SK-N-SH (cell line): ENCODE measurements around the gene HIPK1. TPM values are rescaled to one million over a fixed set of nuclear protein-coding genes. Genes with fewer than 3 reads are reported as not detected.

Experiments used
- CTCF ChIA-PET: fragments of 300-600, 350-600 bp; formaldehyde crosslinking; extraction: SDS; loops from one replicate; lab custom pipeline; 2021; lab: Yijun Ruan, JAX
- POLR2A ChIA-PET: fragments of 350-600 bp; sonication (Branson Sonifier 250); formaldehyde crosslinking; extraction: SDS; loops from one replicate; lab custom pipeline; 2020; ENCODE audit warnings: antibody characterized with exemption, inconsistent platforms; lab: Yijun Ruan, JAX
- DNase-seq: peaks from one replicate; pipeline ENCODE4 v3.0.0; 2012
- H2AFZ ChIP-seq: fragments of 200-600 bp; sonication (generic); 2 replicates; pipeline ENCODE4 v1.8.1; 2016; ENCODE audit warnings: antibody characterized with exemption, mild to moderate bottlenecking, low read depth
- H3F3A ChIP-seq: fragments of 200-600 bp; sonication (generic); replicated peaks from 2 replicates; pipeline ENCODE3; 2016; ENCODE audit warnings: antibody characterized with exemption, mild to moderate bottlenecking; ENCODE audit not compliant: insufficient read depth
- H3K27ac ChIP-seq, 2 experiments: fragments of 200-500 bp in 1 of 2; fragments of 200-600 bp in 1 of 2; sonication (Bioruptor generic) in 1 of 2; sonication (generic), shearing (Covaris generic) in 1 of 2; 2 replicates each; pipeline versions ENCODE4 v1.5.1 to v1.6.1; 2014 to 2016; ENCODE audit warnings: low read depth in 2 of 2, inconsistent platforms in 1 of 2, low read length in 1 of 2, mild to moderate bottlenecking in 1 of 2, mixed read lengths in 1 of 2
- H3K27me3 ChIP-seq: fragments of 200-600 bp; sonication (generic), shearing (Covaris generic); 2 replicates; pipeline ENCODE4 v1.6.1; 2016; ENCODE audit warnings: mixed run types; ENCODE audit not compliant: insufficient read depth
- H3K36me3 ChIP-seq, 2 experiments: fragments of 200-500 bp in 1 of 2; fragments of 200-600 bp in 1 of 2; sonication (Bioruptor generic) in 1 of 2; sonication (generic) in 1 of 2; replicated peaks in 1 of 2; 2 replicates each; pipeline versions ENCODE3 to v1.5.1; 2014 to 2016; ENCODE audit warnings: low read length in 1 of 2, mild to moderate bottlenecking in 1 of 2; ENCODE audit not compliant: insufficient read depth in 2 of 2, control insufficient read depth in 1 of 2
- H3K4me1 ChIP-seq, 2 experiments: fragments of 200-500 bp in 1 of 2; fragments of 200-600 bp in 1 of 2; sonication (Bioruptor generic) in 1 of 2; sonication (generic), shearing (Covaris generic) in 1 of 2; 2 replicates each; pipeline versions ENCODE4 v1.5.1 to v1.6.1; 2014 to 2016; ENCODE audit warnings: low read depth in 1 of 2, low read length in 1 of 2, mixed run types in 1 of 2; ENCODE audit not compliant: insufficient read depth in 2 of 2, control insufficient read depth in 1 of 2
- H3K4me2 ChIP-seq: fragments of 200-600 bp; sonication (generic), shearing (Covaris generic); 2 replicates; pipeline ENCODE4 v1.6.1; 2017; ENCODE audit warnings: mixed run types
- H3K4me3 ChIP-seq, 2 experiments: fragments of 200-500 bp in 1 of 2; fragments of 200-600 bp in 1 of 2; sonication (Bioruptor generic) in 1 of 2; sonication (generic), shearing (Covaris generic) in 1 of 2; 2 replicates each; pipeline versions ENCODE4 v1.5.1 to v1.8.1; 2014 to 2016; ENCODE audit warnings: low read depth in 2 of 2, inconsistent platforms in 1 of 2, low read length in 1 of 2, mild to moderate bottlenecking in 1 of 2, mixed read lengths in 1 of 2, moderate library complexity in 1 of 2
- H3K79me2 ChIP-seq: fragments of 200-600 bp; sonication (generic); 2 replicates; pipeline ENCODE4 v1.8.1; 2017; ENCODE audit warnings: mild to moderate bottlenecking; ENCODE audit not compliant: insufficient read depth
- H3K9ac ChIP-seq: fragments of 200-600 bp; sonication (generic); 2 replicates; pipeline ENCODE4 v1.6.1; 2017; ENCODE audit warnings: mixed run types
- H3K9me2 ChIP-seq: fragments of 200-600 bp; sonication (generic); 2 replicates; pipeline ENCODE4 v1.6.1; 2017; ENCODE audit warnings: mixed run types
- H3K9me3 ChIP-seq: fragments of 200-600 bp; sonication (generic); 2 replicates; pipeline ENCODE4 v1.6.1; 2017; ENCODE audit warnings: mixed run types, mild to moderate bottlenecking, moderate library complexity
- H4K20me1 ChIP-seq: fragments of 200-600 bp; sonication (generic); 2 replicates; pipeline ENCODE4 v1.6.1; 2017; ENCODE audit warnings: mild to moderate bottlenecking, mixed run types; ENCODE audit not compliant: insufficient read depth
- EZH2phosphoT487 ChIP-seq: fragments of 200-600 bp; sonication (generic); IDR thresholded peaks from 2 replicates; pipeline ENCODE4 v1.6.1; 2017; ENCODE audit warnings: low read depth, mixed run types, mild to moderate bottlenecking, antibody characterized with exemption, moderate library complexity, borderline replicate concordance
- FOXJ3 ChIP-seq: sonication (generic); formaldehyde crosslinking; IDR thresholded peaks from 2 replicates; pipeline ENCODE4 v1.5.1; 2020; ENCODE audit warnings: mild to moderate bottlenecking, missing genetic modification reagents
- GABPA ChIP-seq: IDR thresholded peaks from 2 replicates; pipeline ENCODE4 v1.4.0; 2012; ENCODE audit warnings: low read depth, mild to moderate bottlenecking
- JUND ChIP-seq: IDR thresholded peaks from 2 replicates; pipeline ENCODE4 v1.4.0; 2012
- MXI1 ChIP-seq: IDR thresholded peaks from 2 replicates; pipeline ENCODE4 v1.6.1; 2012; ENCODE audit warnings: mild to moderate bottlenecking, low read depth, low read length, improper control_type of control experiment
- NRF1 ChIP-seq: IDR thresholded peaks from 2 replicates; pipeline ENCODE4 v1.6.1; 2012; ENCODE audit warnings: low read depth, mild to moderate bottlenecking, low read length
- RAD21 ChIP-seq: IDR thresholded peaks from 2 replicates; pipeline ENCODE4 v1.6.1; 2012; ENCODE audit warnings: mild to moderate bottlenecking, low read length
- RCOR1 ChIP-seq: fragments of 150-350 bp; IDR thresholded peaks from 2 replicates; pipeline ENCODE4 v1.6.1; 2017; ENCODE audit warnings: antibody characterized with exemption, low read length
- TAF1 ChIP-seq: IDR thresholded peaks from 2 replicates; pipeline ENCODE4 v1.6.1; 2012; ENCODE audit warnings: low read depth, mild to moderate bottlenecking, low read length, moderate library complexity, borderline replicate concordance
- TEAD4 ChIP-seq: IDR thresholded peaks from 2 replicates; pipeline ENCODE4 v1.4.0; 2012; ENCODE audit warnings: mild to moderate bottlenecking, borderline replicate concordance; ENCODE audit not compliant: insufficient read depth
- WGBS: methylation state at CpG from one replicate; pipeline ENCODE4 v1.1.6; 2017; ENCODE audit warnings: low lambda C conversion rate; 5-methylcytosine and 5-hydroxymethylcytosine counted together
- polyA plus RNA-seq, 3 experiments: library from polyadenylated mRNA; depleted of rRNA; stranded (reverse); fragments of >200 nt; gene quantifications; 2 replicates each; pipeline ENCODE4 v1.2.3, GENCODE V29; 2012
- TF ChIP-seq, protein P1 (sequence below): IDR thresholded peaks from 2 replicates; pipeline ENCODE4 v1.4.0; 2012; ENCODE audit warnings: low read depth, borderline replicate concordance
- TF ChIP-seq, protein P2 (sequence below): IDR thresholded peaks from 2 replicates; pipeline ENCODE4; 2012
- TF ChIP-seq, protein P3 (sequence below): IDR thresholded peaks from 2 replicates; pipeline ENCODE4 v1.6.1; 2012; ENCODE audit warnings: mild to moderate bottlenecking, low read depth, low read length, moderate library complexity
- TF ChIP-seq, protein P4 (sequence below): fragments of 150-350 bp; IDR thresholded peaks from 2 replicates; pipeline ENCODE4 v1.6.1; 2016; ENCODE audit warnings: mild to moderate bottlenecking, low read depth, low read length
- TF ChIP-seq, protein P5 (sequence below): IDR thresholded peaks from 2 replicates; pipeline ENCODE4 v1.4.0; 2012; ENCODE audit warnings: low read depth
- TF ChIP-seq, protein P6 (sequence below): fragments of 150-350 bp; IDR thresholded peaks from 2 replicates; pipeline ENCODE4 v1.6.1; 2017; ENCODE audit warnings: antibody characterized with exemption, low read length, low read depth, borderline replicate concordance

The HIPK1 gene
- polyA plus RNA-seq, 1 of the 3 experiments (the other 2 are of a cell fraction), result 7.1 TPM

DNA sequence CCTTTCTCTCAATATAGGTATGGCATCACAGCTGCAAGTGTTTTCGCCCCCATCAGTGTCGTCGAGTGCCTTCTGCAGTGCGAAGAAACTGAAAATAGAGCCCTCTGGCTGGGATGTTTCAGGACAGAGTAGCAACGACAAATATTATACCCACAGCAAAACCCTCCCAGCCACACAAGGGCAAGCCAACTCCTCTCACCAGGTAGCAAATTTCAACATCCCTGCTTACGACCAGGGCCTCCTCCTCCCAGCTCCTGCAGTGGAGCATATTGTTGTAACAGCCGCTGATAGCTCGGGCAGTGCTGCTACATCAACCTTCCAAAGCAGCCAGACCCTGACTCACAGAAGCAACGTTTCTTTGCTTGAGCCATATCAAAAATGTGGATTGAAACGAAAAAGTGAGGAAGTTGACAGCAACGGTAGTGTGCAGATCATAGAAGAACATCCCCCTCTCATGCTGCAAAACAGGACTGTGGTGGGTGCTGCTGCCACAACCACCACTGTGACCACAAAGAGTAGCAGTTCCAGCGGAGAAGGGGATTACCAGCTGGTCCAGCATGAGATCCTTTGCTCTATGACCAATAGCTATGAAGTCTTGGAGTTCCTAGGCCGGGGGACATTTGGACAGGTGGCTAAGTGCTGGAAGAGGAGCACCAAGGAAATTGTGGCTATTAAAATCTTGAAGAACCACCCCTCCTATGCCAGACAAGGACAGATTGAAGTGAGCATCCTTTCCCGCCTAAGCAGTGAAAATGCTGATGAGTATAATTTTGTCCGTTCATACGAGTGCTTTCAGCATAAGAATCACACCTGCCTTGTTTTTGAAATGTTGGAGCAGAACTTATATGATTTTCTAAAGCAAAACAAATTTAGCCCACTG, 11.5 kb downstream of the HIPK1 start:
- ChIA-PET CTCF (interaction anchor here (1.0 to 2.5 kb wide), 5 partner anchors 10 to 37 kb away, joined by 3 to 6 read pairs (median 4); partner anchors contain the start of gene HIPK1), POLR2A (no interaction called here)
- Histone ChIP-seq H3F3A (no peaks in the 10 kb centered on the region), H3K9me2 (no peaks in the 10 kb centered on the region), H3K79me2 (peaks cover 96% of the 10 kb centered on the region), H3K4me2 (no peak overlapping the region), H3K9ac (no peak overlapping the region), H3K36me3 (peaks cover 17 to 24% of the 10 kb centered on the region in 2 experiments), H3K9me3 (no peaks in the 10 kb centered on the region), H2AFZ (no peak overlapping the region), H4K20me1 (peaks cover 53% of the 10 kb centered on the region), H3K4me3 (no peak overlapping the region), H3K4me1 (peaks cover 0 to 8% of the 10 kb centered on the region in 2 experiments; a peak in 2 of 4 replicates), H3K27ac (no peak overlapping the region), H3K27me3 (no peaks in the 10 kb centered on the region)
- TF ChIP-seq MXI1, result no peak
- 94% methylated on average over 16 of the region's 16 CpGs for WGBS
- no peak for DNase-seq

DNA sequence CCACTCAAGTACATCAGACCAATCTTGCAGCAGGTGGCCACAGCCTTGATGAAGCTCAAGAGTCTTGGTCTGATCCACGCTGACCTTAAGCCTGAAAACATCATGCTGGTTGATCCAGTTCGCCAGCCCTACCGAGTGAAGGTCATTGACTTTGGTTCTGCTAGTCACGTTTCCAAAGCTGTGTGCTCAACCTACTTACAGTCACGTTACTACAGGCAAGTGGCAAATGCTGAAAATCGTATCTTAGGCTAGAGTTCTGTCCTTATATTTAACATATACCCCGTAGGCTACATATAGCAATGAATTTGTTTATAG, 12.1 kb downstream of the HIPK1 start:
- POLR2A ChIA-PET, result no interaction called here
- H3K9ac ChIP-seq, result no peak overlapping the region
- H3K4me3 ChIP-seq, result no peak overlapping the region
- WGBS, result 88% methylated on average over 7 of the region's 7 CpGs
- no peaks in the 10 kb centered on the region for H3K27me3 ChIP-seq
- peaks cover 54% of the 10 kb centered on the region for H4K20me1 ChIP-seq
- H2AFZ ChIP-seq, result no peak overlapping the region
- peaks cover 3 to 11% of the 10 kb centered on the region in 2 experiments; a peak in 3 of 4 replicates for H3K4me1 ChIP-seq
- no peak for DNase-seq
- H3F3A ChIP-seq, result no peaks in the 10 kb centered on the region
- no peak for TF ChIP-seq RCOR1
- TF ChIP-seq, protein P1, sequence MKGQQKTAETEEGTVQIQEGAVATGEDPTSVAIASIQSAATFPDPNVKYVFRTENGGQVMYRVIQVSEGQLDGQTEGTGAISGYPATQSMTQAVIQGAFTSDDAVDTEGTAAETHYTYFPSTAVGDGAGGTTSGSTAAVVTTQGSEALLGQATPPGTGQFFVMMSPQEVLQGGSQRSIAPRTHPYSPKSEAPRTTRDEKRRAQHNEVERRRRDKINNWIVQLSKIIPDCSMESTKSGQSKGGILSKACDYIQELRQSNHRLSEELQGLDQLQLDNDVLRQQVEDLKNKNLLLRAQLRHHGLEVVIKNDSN, result no peak
- no peak for TF ChIP-seq RAD21
- TF ChIP-seq NRF1, result no peak
- TF ChIP-seq EZH2phosphoT487, result no peak
- TF ChIP-seq, protein P2, sequence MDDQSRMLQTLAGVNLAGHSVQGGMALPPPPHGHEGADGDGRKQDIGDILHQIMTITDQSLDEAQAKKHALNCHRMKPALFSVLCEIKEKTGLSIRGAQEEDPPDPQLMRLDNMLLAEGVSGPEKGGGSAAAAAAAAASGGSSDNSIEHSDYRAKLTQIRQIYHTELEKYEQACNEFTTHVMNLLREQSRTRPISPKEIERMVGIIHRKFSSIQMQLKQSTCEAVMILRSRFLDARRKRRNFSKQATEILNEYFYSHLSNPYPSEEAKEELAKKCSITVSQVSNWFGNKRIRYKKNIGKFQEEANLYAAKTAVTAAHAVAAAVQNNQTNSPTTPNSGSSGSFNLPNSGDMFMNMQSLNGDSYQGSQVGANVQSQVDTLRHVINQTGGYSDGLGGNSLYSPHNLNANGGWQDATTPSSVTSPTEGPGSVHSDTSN, result no peak
- no peak for TF ChIP-seq TAF1
- no peak for TF ChIP-seq GABPA
- TF ChIP-seq, protein P3, sequence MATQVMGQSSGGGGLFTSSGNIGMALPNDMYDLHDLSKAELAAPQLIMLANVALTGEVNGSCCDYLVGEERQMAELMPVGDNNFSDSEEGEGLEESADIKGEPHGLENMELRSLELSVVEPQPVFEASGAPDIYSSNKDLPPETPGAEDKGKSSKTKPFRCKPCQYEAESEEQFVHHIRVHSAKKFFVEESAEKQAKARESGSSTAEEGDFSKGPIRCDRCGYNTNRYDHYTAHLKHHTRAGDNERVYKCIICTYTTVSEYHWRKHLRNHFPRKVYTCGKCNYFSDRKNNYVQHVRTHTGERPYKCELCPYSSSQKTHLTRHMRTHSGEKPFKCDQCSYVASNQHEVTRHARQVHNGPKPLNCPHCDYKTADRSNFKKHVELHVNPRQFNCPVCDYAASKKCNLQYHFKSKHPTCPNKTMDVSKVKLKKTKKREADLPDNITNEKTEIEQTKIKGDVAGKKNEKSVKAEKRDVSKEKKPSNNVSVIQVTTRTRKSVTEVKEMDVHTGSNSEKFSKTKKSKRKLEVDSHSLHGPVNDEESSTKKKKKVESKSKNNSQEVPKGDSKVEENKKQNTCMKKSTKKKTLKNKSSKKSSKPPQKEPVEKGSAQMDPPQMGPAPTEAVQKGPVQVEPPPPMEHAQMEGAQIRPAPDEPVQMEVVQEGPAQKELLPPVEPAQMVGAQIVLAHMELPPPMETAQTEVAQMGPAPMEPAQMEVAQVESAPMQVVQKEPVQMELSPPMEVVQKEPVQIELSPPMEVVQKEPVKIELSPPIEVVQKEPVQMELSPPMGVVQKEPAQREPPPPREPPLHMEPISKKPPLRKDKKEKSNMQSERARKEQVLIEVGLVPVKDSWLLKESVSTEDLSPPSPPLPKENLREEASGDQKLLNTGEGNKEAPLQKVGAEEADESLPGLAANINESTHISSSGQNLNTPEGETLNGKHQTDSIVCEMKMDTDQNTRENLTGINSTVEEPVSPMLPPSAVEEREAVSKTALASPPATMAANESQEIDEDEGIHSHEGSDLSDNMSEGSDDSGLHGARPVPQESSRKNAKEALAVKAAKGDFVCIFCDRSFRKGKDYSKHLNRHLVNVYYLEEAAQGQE, result no peak
- no peak for TF ChIP-seq TEAD4
- TF ChIP-seq FOXJ3 (CRISPR knock-in tag), result no peak
- TF ChIP-seq, protein P4, sequence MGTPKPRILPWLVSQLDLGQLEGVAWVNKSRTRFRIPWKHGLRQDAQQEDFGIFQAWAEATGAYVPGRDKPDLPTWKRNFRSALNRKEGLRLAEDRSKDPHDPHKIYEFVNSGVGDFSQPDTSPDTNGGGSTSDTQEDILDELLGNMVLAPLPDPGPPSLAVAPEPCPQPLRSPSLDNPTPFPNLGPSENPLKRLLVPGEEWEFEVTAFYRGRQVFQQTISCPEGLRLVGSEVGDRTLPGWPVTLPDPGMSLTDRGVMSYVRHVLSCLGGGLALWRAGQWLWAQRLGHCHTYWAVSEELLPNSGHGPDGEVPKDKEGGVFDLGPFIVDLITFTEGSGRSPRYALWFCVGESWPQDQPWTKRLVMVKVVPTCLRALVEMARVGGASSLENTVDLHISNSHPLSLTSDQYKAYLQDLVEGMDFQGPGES, result no peak
- TF ChIP-seq, protein P5, sequence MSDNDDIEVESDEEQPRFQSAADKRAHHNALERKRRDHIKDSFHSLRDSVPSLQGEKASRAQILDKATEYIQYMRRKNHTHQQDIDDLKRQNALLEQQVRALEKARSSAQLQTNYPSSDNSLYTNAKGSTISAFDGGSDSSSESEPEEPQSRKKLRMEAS, result no peak
- TF ChIP-seq, protein P6, sequence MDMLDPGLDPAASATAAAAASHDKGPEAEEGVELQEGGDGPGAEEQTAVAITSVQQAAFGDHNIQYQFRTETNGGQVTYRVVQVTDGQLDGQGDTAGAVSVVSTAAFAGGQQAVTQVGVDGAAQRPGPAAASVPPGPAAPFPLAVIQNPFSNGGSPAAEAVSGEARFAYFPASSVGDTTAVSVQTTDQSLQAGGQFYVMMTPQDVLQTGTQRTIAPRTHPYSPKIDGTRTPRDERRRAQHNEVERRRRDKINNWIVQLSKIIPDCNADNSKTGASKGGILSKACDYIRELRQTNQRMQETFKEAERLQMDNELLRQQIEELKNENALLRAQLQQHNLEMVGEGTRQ, result no peak
- no peak for TF ChIP-seq JUND
- H3K9me3 ChIP-seq, result no peaks in the 10 kb centered on the region
- H3K79me2 ChIP-seq, result peaks cover 96% of the 10 kb centered on the region
- CTCF ChIA-PET, result interaction anchor here (1.0 to 1.3 kb wide), 3 partner anchors 11 to 37 kb away, joined by 3 to 5 read pairs (median 3); no protein-coding TSS in a partner anchor
- H3K27ac ChIP-seq, result no peak overlapping the region
- H3K9me2 ChIP-seq, result no peaks in the 10 kb centered on the region
- no peak overlapping the region for H3K4me2 ChIP-seq
- peaks cover 17 to 24% of the 10 kb centered on the region in 2 experiments for H3K36me3 ChIP-seq
